ENCODE data around the gene PRKAR1B.

PRKAR1B gene

DNA sequence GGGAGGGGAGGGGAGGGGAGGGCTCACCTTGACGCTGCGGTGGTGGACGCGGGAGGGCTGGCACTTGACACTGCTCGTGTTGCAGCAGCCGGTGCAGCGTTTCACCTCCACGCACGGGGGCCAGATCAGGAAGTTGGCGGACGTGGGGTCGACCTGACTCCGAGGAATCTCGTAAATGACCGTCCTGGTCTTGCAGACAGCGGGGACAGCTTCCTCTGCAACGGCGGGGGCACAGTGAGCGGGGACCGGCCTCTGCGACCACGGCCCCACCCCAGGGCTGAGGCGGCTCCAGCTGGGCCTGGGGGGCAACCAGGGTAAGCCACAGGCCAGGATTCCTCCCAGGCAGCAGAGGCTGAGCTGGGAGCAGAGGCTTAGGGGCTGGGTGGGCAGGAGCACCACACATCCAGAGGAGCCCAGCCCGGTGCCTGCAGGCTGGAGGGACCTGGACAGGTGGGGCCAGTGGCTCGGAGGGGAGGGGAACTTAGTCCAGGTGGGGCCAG, 216.2 kb downstream of the PRKAR1B start:
- DNase-seq (ENCODE audit: low spot score) = no peak

DNA sequence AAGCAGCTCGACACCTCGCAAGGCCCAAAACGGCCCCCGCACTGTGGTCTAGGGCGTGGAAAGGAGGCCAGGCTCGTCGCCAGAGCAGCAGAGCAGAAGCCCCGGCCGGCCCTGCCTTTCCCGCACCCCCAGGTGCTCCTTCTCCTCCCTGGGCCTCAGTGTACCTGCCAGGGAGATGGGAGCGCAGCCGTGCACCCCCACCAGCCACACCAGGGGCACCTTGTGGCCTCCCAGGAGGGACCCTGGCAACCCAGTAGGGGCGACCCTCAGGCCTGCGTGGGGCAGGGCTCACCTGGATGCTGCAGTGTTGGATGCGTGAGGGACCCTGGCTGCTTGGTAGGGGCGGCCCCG, 217.0 kb downstream of the PRKAR1B start:
- DNase-seq (ENCODE audit: low spot score) = no peak

DNA sequence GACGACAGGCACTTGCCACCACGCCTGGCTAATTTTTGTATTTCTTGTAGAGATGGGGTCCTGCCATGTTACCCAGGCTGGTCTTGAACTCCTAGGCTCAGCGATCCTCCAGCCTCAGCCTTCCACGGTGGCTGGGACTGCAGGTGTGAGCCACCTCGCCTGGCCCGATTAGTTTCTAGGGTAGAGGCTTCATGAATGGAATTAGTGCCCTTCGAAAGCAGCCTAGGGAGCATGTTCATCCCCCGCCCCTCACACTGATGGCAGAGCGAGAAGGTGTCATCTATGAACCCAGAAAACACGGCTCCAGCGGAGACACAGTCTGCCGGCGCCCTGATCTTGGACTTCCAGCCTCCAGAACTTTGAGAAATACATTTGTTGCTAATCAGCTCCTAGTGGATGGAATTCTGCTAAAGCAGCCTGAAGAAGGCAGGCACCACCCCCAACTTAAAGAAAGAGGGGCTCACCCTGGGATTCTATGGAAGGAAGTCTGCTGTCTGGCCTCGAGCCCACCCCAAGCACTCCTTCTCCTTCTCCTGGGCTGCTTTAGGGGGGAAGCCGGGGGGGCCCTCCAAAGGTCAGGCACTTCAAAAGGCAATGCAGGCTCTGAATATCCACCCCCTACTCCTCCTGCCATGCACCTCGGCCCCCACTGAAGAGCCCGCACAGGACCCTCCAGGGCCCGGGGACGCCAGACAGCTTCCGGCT, 217.5 kb downstream of the PRKAR1B start:
- no peak for DNase-seq (ENCODE audit: low spot score)

DNA sequence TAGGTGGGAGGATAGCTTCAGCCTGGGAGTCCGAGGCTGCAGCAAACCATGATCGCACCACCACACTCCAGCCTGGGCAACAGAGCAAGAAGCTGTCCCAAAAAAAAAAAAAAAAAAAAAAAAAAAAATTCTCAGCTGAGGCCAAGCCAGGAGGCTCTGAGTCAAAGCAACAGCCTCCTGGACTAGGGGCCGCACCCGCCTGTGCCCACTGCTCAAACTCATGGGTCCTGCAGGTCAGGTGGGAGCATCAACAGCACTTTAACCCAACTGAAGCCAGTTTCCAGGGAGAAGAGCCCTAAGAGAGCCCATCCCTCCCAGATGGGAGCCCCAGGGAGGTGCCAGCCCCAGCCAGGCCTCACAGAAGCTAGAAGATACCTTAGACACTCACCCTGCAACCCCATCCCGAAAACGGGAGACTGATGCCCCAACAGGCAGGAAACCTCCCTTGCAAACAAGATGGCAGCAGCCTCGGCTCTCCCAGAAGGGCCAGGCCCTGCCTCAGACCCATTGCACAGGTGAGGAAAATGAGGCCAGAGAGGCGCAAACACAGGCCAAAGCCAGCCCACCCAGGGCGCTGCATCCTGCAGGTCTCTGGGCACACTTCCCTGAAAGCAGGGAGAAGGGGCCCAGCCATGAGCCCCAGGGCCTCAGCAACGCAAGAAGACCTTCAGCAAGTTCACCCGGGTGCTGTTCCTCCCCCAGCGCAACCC, 218.5 kb downstream of the PRKAR1B start:
- no peak for DNase-seq (ENCODE audit: low spot score)

DNA sequence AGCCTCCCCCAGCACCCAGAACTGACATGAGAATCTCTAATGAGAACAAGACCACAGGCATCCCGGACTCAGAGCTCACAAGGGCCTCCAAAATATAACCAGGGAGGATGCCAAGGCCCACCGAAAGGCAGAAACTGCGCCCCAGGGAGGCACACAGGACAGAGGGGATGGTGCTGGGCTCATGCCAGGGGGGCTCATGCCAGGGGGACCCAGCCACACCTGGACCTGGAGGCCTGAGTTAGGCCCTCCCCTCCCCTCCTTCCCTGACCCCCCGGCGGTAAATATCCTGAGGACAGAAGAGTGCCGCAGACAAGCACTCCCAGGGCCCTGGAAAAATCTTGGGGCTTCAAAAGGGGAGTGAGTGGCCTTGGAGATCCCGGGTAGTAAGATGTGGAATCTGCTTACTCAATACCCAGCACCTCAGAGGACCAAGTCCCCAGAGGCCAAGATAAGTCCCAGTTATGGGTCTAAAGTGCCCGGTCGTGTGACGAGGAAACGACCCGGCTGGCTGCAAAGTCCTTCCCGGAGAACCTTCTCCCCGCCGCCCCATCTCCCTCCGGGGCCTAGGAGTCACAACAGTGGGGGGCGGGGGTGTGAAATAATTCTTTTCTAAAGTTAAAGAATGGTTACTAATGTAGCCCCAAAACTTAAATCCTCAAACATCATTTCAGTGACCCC, 219.3 kb downstream of the PRKAR1B start:
- no peak for DNase-seq (ENCODE audit: low spot score)

DNA sequence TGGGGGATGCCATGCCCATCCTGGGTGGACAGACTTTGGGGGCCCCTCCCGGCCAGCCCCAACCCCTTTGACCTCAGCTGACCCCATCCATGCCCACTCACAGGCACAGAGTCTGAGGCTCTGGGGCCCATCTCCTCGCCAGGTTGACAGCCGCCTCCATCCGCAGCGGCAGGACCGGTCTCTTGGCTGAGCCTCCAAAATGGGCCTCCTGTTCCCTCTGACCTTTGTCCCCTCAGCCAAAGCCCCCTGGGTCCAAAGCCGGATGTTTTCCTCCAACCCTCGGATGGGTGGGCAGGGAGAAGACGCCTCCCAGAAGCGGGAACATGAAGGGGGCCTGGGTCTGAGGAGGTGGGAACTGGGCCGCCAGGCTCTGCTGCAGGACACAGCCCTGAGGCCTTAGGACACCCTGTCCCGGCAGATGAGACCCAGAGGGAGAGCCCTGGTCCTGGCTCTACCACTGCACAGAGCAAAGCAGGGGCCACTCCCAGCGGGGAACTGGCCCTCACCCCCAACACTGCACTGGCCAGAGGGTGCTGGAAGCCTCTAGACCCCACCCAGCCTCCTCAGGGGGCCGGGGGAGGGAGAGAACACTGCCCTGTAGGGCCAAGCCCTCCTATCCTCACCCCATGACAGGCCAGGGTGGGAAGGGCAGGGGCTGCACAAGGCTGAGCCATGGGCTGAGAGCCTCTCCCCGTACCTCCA, 220.0 kb downstream of the PRKAR1B start:
- no peak for DNase-seq (ENCODE audit: low spot score)

DNA sequence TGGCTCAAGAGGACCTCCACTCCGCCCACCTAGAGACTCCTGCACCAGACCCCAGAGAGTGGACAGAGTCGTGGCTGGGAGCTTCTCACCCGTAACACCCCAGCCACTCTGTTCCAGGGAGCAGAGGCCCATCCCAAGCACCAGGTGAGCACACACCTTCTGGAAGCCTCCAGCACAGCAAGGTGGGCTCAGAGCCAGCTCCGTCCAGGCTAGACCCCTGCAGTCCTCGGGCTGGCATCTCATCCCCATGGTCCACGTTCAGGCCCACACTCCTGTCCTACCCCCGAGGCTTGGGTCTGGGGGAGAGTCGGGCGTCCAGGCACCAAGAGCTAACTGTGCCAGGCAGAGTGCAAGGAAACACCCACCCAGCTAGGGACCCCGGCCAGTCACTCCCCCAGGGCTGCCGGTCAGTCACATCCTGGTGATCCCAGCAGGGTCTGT, 220.7 kb downstream of the PRKAR1B start:
- no peak for DNase-seq (ENCODE audit: low spot score)

DNA sequence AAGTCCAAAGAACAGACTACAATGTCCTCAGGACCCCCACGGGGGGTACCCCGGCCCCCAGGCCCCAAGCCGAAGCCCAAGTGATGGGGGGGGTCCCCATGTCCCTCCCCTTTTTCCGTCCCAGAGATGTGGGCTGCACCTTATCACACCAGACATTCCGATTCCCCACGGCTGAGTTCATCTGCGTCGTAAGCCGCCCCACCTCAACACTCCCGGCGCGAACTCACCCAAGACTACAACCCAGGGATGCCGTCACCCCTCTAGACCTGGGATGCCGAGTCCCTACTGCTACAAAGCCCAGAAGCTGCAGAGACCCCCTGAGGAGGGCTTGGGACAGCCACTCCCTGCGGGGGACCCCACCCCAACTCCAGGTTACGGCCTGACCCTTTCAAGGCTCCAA, 221.9 kb downstream of the PRKAR1B start:
- DNase-seq (ENCODE audit: low spot score) = no peak

DNA sequence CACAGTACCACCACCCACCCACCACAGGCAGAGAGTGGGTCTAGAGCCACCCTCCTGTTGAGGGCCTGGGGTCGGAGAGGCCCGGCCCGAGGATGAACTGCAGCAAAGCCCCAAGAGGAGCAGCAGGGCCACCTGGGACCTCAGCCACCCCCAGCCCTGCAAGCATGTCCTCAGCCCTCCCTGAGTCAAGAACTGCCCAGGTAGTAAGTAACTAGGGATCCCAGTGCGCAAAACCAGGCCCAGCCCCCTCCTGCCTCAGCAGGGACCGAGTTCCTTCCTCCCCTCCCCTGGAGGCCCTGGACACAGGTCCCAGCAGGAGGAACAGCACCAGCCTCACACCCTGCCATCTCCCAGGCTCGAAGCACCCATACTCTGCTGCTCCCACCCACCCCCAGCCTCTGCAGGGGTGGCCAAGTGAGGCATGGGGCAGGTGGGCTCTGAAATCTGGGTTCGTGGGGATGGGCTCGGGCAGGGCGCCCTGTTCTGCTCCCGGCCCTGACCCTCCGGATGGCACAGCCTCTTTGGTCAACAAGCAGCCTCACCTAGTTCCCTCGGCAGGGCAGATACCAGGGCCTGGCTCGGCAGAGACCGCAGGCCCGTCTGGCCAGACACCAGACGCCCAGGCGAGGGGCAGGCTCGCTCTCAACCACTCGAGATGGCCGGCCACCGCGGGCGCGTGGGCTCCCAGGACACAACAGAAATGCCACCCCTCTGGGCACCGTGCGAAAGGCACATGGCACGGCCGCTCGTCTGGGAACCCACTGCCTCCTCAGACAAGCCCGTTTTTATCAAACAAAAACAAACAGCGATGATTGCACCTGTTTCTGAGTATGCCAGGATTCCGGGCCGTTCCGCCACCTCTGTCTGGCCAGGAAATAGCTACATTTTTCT, 222.6 kb downstream of the PRKAR1B start:
- no peak for DNase-seq (ENCODE audit: low spot score)

DNA sequence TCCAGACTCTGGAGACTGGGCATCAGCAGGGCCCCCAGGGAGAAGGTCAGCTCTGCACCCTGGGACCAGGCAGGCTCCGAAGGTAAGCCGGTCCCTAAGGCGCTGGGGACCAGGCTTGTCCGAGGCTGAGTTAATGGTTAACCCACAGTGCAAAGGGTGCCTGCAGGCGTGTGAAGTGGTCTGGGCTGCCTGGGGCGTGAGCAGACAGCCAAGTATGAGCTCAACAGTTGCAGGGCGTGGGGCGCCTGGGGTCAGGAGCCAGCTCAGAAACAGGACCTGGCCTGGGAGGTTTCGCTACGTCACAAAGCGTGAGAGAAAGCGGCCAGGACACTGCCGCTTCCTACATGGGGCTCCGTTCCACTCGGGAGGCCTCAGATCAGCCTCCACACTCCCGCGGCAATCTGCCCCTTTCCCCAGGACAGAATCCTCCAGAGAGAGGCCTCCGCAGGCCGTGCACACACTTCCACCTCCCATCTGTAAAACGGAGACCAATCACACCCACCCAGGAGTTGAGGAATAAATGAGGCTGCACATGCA, 223.4 kb downstream of the PRKAR1B start:
- DNase-seq (ENCODE audit: low spot score) = no peak

DNA sequence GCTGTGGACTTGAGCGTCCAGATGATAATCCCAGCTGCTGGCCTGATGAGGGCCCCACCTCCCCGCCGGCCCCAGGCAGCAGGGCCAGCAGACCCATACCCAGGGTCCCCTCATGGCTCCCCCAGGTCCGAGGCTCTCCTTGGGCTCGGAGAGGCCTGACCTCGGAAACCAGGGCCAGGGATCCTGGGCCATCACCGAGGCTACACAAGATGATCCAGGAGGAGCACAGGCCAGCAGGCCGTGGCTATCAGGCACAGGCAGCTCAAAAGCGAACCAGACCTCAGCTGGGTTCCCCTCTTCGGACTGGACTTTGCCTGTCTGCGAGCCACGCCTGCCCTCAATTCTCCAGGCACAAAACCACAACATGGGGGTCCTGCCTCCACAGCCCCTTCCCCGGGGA, 224.8 kb downstream of the PRKAR1B start:
- no peak for DNase-seq (ENCODE audit: low spot score)

DNA sequence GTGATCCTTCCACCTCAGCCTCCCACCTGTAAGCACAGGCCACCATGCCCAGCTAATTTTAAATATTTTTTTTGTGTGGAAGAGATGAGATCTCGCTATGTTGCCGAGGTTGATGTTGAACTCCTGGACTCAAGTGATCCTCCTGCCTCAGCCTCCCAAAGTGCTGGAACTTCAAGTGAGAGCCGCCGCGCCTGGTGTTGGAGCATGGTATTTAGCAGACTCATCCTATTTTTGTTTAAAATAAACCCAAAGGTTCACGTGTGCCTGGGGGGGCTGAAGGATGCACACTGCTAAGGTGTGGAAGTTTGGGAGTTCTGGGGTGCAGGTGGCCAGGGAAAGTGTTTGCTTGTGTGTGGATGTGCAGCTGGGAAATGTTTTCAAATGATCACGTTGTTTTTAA, 225.6 kb downstream of the PRKAR1B start:
- DNase-seq (ENCODE audit: low spot score) = no peak

DNA sequence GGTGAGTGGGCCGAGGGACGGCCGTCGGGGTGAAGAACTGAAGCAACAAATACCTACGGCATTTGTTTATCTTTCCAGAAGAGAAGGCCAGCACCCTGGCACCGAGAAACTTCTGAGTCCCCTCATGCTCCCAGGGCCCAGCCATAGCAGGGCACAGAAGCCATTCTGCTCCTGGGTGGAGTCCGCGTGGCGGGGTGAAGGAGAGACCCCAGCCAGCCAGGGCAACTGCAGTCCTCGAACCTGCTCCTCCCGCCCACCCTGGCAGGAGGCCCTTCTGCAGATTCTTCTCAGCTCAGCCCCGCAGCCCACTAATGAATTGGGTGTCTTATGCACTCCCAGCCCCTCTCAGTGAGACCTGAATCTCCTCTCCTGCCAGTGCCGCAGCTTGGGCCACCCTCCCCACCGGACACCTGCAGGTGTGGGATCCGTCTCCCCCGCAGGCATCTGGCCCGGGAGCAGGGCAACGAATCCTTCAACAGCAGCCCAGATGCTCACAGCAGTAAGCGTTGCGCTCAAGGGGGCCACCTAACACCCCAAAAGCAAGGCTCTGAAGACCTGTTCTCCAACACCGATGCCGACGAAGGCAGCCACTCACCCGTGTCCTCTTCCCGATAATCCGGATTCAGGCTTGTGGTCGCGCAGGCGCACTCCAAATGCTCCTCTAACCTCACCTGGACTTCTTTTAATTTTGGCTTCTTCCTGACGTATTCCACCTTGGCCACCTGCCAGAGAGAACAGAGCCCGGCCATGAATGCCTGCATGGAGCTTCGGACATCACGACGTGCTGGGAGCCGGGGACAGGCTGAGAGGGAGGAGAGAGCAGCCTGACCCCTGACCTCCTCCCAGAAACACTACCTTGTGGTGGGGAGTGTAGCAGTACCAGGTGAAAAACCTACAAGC, 226.3 kb downstream of the PRKAR1B start:
- no peak for DNase-seq (ENCODE audit: low spot score)

DNA sequence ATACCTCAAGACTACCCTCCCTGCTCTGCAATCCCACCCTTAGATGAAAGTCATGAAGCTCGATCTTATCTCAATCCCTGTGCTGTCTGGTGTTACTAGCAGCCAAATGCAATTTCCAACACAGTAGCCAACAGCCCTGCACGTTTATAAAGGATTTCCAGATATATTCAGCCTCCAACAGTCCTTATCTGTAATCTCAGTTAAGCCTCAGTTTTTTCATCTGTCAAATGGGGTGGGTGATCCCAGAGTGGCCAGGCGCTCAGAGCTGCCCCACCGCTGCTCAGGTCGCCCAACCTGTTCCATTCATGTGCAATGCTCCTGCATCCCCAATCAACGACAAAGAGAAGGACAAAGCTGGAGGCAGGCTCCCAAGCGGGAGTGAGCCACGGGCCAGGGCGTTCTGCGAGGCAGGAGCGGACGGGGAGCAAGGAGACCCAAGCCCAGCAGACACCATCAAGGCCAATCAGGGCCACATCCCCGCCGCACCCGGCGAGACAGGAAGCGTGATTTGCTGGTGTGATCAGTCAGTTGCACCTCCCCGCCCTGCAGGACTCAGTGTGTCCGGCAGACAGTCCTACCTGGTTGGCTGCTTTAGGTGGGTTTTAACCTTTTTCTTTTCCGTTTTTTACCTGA, 227.1 kb downstream of the PRKAR1B start:
- DNase-seq (ENCODE audit: low spot score) = no peak

All from SK-N-DZ (cell line).